ENCODE measurements around the gene U2AF2. TPM values are rescaled to one million over a fixed set of nuclear protein-coding genes. Genes with fewer than 3 reads are reported as not detected.

U2AF2 gene
- total RNA-seq, 1 donor from 2014 or later = 140 TPM

DNA sequence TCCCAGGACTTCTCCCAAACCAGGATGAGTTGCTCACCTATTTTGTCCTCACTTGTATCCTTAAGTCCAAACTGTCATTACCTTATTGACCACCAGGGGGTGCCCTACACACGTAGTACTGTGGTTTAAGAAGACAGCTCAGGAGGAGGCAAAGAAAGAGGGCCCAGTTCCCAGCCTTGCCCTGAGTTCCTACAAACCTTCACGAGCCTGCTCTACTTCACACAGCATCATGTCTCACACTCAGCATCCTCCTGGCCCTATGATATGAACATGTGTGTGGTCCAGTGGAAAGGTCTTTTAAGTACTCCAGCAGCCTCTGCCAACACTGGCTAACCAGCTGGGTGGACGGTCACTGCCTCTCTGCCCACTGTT, 22.4 kb upstream of the U2AF2 start:
- peak; percentile 89 for DNase-seq (ENCODE audit: low read depth)
- TF ChIP-seq, protein P1, sequence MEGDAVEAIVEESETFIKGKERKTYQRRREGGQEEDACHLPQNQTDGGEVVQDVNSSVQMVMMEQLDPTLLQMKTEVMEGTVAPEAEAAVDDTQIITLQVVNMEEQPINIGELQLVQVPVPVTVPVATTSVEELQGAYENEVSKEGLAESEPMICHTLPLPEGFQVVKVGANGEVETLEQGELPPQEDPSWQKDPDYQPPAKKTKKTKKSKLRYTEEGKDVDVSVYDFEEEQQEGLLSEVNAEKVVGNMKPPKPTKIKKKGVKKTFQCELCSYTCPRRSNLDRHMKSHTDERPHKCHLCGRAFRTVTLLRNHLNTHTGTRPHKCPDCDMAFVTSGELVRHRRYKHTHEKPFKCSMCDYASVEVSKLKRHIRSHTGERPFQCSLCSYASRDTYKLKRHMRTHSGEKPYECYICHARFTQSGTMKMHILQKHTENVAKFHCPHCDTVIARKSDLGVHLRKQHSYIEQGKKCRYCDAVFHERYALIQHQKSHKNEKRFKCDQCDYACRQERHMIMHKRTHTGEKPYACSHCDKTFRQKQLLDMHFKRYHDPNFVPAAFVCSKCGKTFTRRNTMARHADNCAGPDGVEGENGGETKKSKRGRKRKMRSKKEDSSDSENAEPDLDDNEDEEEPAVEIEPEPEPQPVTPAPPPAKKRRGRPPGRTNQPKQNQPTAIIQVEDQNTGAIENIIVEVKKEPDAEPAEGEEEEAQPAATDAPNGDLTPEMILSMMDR (IDR thresholded peaks at IDR 0.05; ENCODE audit: insufficient read depth, low read length, severe bottlenecking) = peak; percentile 66
- no peaks in the 10 kb centered on the region for H3K36me3 ChIP-seq (ENCODE audit: control insufficient read depth, insufficient read depth, low read length)
- FAIRE-seq = no peak
- no peaks in the 10 kb centered on the region for H3K27me3 ChIP-seq (ENCODE audit: control insufficient read depth, insufficient read depth, low read length)
- no peak overlapping the region for H3K4me3 ChIP-seq (ENCODE audit: low read depth, low read length)

DNA sequence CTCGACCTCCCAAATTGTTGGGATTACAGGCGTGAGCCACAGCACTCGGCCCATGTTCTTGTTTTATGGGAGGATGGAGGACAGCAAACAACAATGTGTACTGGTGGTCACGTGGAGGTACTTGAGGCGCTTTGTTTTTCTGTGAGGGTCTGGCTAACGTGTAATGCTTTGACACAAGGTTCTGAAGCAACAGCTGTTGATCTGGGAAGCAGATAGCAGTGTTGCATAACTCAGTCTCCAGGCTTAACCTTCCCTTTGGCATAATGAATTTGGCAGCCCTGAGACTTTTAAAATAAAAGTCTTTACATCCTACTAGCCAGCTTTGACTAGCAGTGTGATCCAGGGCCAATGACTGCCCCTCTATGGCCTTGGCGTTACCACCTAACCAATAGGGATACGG, 21.0 kb upstream of the U2AF2 start:
- no peak for FAIRE-seq
- Histone ChIP-seq H3K36me3 (ENCODE audit: control insufficient read depth, insufficient read depth, low read length) (no peaks in the 10 kb centered on the region), H3K27me3 (ENCODE audit: control insufficient read depth, insufficient read depth, low read length) (no peaks in the 10 kb centered on the region), H3K4me3 (ENCODE audit: low read depth, low read length) (no peak overlapping the region)
- no peak for DNase-seq (ENCODE audit: low read depth)
- TF ChIP-seq, protein P1 (IDR thresholded peaks at IDR 0.05; ENCODE audit: insufficient read depth, low read length, severe bottlenecking) = no peak

DNA sequence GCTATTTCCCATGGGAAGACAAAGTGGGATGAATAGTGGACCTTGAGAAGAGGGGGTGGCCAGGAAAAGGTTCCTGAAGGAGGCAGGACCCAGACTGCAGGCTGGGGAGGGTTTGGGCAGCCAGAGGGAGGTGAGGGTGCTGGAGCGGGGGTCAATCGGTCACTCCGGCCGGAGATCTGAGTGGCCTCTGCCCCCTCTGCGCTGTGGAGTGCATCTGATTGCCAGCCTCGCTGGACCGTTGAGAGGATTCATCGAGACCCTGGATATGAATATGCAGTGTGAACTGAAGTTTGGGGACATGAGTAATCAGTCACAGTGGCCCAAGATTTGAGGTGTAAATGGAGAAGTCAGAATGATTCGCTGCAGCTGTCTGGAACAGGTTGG, 19.5 kb upstream of the U2AF2 start:
- H3K27me3 ChIP-seq (ENCODE audit: control insufficient read depth, insufficient read depth, low read length) = no peaks in the 10 kb centered on the region
- TF ChIP-seq, protein P1 (IDR thresholded peaks at IDR 0.05; ENCODE audit: insufficient read depth, low read length, severe bottlenecking) = no peak
- H3K4me3 ChIP-seq (ENCODE audit: low read depth, low read length) = peak overlapping the region; percentile 55
- no peak for DNase-seq (ENCODE audit: low read depth)
- no peaks in the 10 kb centered on the region for H3K36me3 ChIP-seq (ENCODE audit: control insufficient read depth, insufficient read depth, low read length)
- FAIRE-seq = no peak

DNA sequence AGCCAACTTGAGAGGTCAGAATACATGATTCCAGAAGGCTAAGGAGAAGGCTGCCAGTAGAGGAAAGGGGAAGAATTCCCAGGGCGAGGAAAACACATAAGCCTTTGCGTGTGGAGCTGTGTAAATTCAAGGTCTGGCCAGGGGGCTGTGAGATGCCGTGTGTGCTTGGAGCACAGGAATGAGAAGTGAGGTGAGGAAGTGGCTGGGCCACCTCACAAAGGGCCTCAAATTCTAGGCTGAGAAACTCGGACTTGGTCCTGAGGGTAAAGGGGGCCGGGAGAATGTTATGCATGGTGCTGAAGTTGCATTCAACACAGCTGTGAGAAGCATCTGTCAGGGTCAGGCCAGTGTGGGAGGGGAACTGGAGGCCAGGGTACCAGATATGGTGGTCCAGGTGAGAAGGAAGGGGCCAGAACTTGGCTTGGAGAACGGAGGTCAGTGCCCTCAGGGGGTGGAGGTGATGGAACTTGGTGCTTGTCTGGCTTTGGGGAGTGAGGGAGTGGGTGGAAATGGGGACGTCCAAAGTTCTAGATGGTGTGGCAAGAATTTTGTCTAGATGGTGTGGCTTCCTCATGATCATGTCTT, 18.9 kb upstream of the U2AF2 start:
- FAIRE-seq (no peak), DNase-seq (ENCODE audit: low read depth) (no peak)
- Histone ChIP-seq H3K36me3 (ENCODE audit: control insufficient read depth, insufficient read depth, low read length) (no peaks in the 10 kb centered on the region), H3K27me3 (ENCODE audit: control insufficient read depth, insufficient read depth, low read length) (no peaks in the 10 kb centered on the region), H3K4me3 (ENCODE audit: low read depth, low read length) (peak overlapping the region; percentile 55)
- TF ChIP-seq, protein P1 (IDR thresholded peaks at IDR 0.05; ENCODE audit: insufficient read depth, low read length, severe bottlenecking) = no peak

DNA sequence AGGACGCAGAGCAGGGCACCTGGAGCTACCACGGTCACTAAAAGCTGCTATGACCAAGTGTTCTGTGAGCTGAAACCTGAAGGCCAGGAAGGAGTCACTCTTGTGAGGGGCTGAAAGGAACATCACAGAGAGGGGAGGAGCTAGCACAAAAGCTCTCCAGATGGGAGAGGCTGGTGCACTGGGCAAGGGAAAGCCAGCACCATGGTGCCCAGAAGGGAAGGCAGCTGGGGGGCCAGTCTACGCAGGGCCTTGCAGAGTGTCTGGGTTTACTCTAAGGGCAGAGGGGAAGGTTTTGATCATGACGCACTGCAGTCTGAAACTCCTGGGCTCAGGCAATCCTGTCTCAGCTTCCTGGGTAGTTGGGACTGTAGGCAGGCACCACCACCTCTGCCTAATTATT, 18.1 kb upstream of the U2AF2 start:
- TF ChIP-seq, protein P1 (IDR thresholded peaks at IDR 0.05; ENCODE audit: insufficient read depth, low read length, severe bottlenecking) = no peak
- no peak overlapping the region for H3K4me3 ChIP-seq (ENCODE audit: low read depth, low read length)
- H3K36me3 ChIP-seq (ENCODE audit: control insufficient read depth, insufficient read depth, low read length) = no peaks in the 10 kb centered on the region
- no peak for FAIRE-seq
- H3K27me3 ChIP-seq (ENCODE audit: control insufficient read depth, insufficient read depth, low read length) = no peaks in the 10 kb centered on the region
- DNase-seq (ENCODE audit: low read depth) = no peak

DNA sequence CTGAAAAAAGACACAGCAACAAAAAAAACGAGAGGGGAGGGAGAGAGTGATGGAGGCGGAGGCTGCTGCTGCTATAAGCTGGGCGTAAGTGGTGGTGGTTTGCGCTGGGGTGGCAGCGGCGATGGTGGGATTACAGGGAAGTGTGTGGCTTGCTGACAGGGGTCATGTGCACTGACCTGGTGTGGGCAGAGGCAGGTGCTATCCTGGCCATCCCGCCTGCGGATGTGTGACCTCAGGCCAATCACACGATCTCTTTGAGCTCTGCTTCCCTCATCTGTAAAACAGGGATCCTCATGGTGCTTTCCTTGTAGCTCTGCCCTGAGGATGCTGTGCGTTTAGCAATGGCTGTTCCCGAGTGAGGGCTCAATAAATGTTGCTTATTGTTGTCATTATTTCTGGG, 17.3 kb upstream of the U2AF2 start:
- H3K36me3 ChIP-seq (ENCODE audit: control insufficient read depth, insufficient read depth, low read length) = no peaks in the 10 kb centered on the region
- TF ChIP-seq, protein P1 (IDR thresholded peaks at IDR 0.05; ENCODE audit: insufficient read depth, low read length, severe bottlenecking) = no peak
- no peaks in the 10 kb centered on the region for H3K27me3 ChIP-seq (ENCODE audit: control insufficient read depth, insufficient read depth, low read length)
- DNase-seq (ENCODE audit: low read depth) (no peak), FAIRE-seq (no peak)
- no peak overlapping the region for H3K4me3 ChIP-seq (ENCODE audit: low read depth, low read length)
